Gastroesophageal sphincter (tissue), 4 donors: ENCODE measurements around the gene SLC9A7. TPM values are rescaled to one million over a fixed set of nuclear protein-coding genes. Genes with fewer than 3 reads are reported as not detected.

Experiments
- ATAC-seq: fragments of 150-250 bp; one replicate; pipeline ENCODE4 v1.9.1; 2016; ENCODE audit warnings: mild to moderate bottlenecking, moderate library complexity
- H3K27ac ChIP-seq, 4 donors: fragments of 200-600 bp; sonication (generic) in 3 of 4; 1 replicate in 3 of 4; 2 replicates in 1 of 4; pipeline ENCODE4 v1.5.1; 2016 to 2019
- H3K27me3 ChIP-seq: fragments of 200-600 bp; sonication (generic); one replicate; pipeline ENCODE4 v1.5.1; 2019
- H3K36me3 ChIP-seq, 2 donors: fragments of 200-600 bp; sonication (generic); one replicate each; pipeline ENCODE4 v1.5.1; 2019; ENCODE audit warnings: control low read depth in 1 of 2
- H3K4me1 ChIP-seq, 3 donors: fragments of 200-600 bp; sonication (generic); 1 replicate in 2 of 3; 2 replicates in 1 of 3; pipeline ENCODE4 v1.5.1; 2016 to 2019; ENCODE audit warnings: control low read depth in 2 of 3
- H3K4me3 ChIP-seq, 2 donors: fragments of 200-600 bp; sonication (generic); one replicate each; pipeline ENCODE4 v1.5.1; 2019; ENCODE audit warnings: mild to moderate bottlenecking in 1 of 2, moderate library complexity in 1 of 2
- H3K9me3 ChIP-seq, 3 donors: fragments of 200-600 bp; sonication (generic); one replicate each; pipeline ENCODE4 v1.5.1; 2017 to 2019; ENCODE audit warnings: control low read depth in 2 of 3
- CTCF ChIP-seq, 4 experiments: fragments of 200-600 bp in 2 of 4; fragments of 450-650 bp in 2 of 4; sonication (generic) in 1 of 4; IDR thresholded peaks; one replicate each; pipeline ENCODE4 v1.5.1; 2017 to 2019; ENCODE audit warnings: antibody characterized with exemption in 4 of 4, mild to moderate bottlenecking in 2 of 4, moderate library complexity in 2 of 4
- EP300 ChIP-seq: sonication (generic); formaldehyde crosslinking; IDR thresholded peaks from one replicate; pipeline ENCODE4 v1.6.1; 2017; ENCODE audit warnings: antibody characterized with exemption, mild to moderate bottlenecking
- POLR2A ChIP-seq, 2 donors: fragments of 450-650 bp; IDR thresholded peaks; one replicate each; pipeline ENCODE4 v1.6.1; 2017; ENCODE audit warnings: antibody characterized with exemption in 2 of 2, mild to moderate bottlenecking in 2 of 2, moderate library complexity in 1 of 2
- POLR2AphosphoS5 ChIP-seq: sonication (generic); formaldehyde crosslinking; IDR thresholded peaks from one replicate; pipeline ENCODE4 v1.6.1; 2017; ENCODE audit warnings: antibody characterized with exemption
- WGBS, 2 donors: methylation state at CpG; one replicate each; pipeline ENCODE4 v1.1.5; 2018; ENCODE audit warnings: low coverage in 1 of 2; 5-methylcytosine and 5-hydroxymethylcytosine counted together
- total RNA-seq, 4 donors: library from RNA; depleted of rRNA; stranded (reverse); fragments of >200 nt; gene quantifications; one replicate each; pipeline ENCODE4 v1.1.0, GENCODE V29; 2016

SLC9A7 gene
- total RNA-seq, 4 donors from 2014 or later: 3.5 to 6.1 (median 4.2) TPM

GRCh38 chrX:46637938-46638337 is 121.0 kb downstream of the SLC9A7 start:
- H3K27ac ChIP-seq: no peak overlapping the region
- WGBS, 2 donors: 43 to 55% methylated on average over 2 of the region's 2 CpGs
- TF ChIP-seq POLR2A (IDR thresholded peaks at IDR 0.05) (no peak), CTCF (IDR thresholded peaks at IDR 0.05) (no peak), EP300 (no peak), POLR2AphosphoS5 (no peak)
- no peaks in the 10 kb centered on the region for H3K27me3 ChIP-seq
- no peaks in the 10 kb centered on the region for H3K36me3 ChIP-seq
- no peak for ATAC-seq
- no peak overlapping the region for H3K4me3 ChIP-seq
- H3K4me1 ChIP-seq: peaks cover 0 to under 1% (median 0%) of the 10 kb centered on the region in 3 donors
- H3K9me3 ChIP-seq: no peaks in the 10 kb centered on the region

GRCh38 chrX:46636223-46636622 is 122.7 kb downstream of the SLC9A7 start:
- no peak overlapping the region for H3K27ac ChIP-seq
- TF ChIP-seq EP300 (no peak), CTCF (IDR thresholded peaks at IDR 0.05) (no peak), POLR2AphosphoS5 (no peak), POLR2A (IDR thresholded peaks at IDR 0.05) (no peak)
- H3K27me3 ChIP-seq: no peaks in the 10 kb centered on the region
- ATAC-seq: no peak
- H3K9me3 ChIP-seq: no peaks in the 10 kb centered on the region
- 70 to 82% methylated on average over 3 to 4 of the region's 6 CpGs for WGBS, 2 donors
- H3K36me3 ChIP-seq: no peaks in the 10 kb centered on the region
- no peak overlapping the region for H3K4me3 ChIP-seq
- peaks cover 0 to 7% (median 0%) of the 10 kb centered on the region in 3 donors for H3K4me1 ChIP-seq

- Histone ChIP-seq H3K4me3 (no peak overlapping the region), H3K9me3 (no peaks in the 10 kb centered on the region), H3K27me3 (no peaks in the 10 kb centered on the region), H3K4me1 (peaks cover 0 to 11% (median 0%) of the 10 kb centered on the region in 3 donors), H3K36me3 (no peaks in the 10 kb centered on the region), H3K27ac (no peak overlapping the region)
- 72 to 88% methylated on average over 2 of the region's 2 CpGs for WGBS, 2 donors
- no peak for TF ChIP-seq POLR2AphosphoS5
- TF ChIP-seq EP300: no peak
- no peak for TF ChIP-seq POLR2A (IDR thresholded peaks at IDR 0.05)
- no peak for TF ChIP-seq CTCF (IDR thresholded peaks at IDR 0.05)
- ATAC-seq: no peak
These were observed 123.7 kb downstream of the SLC9A7 start for GRCh38 chrX:46635186-46635585.

GRCh38 chrX:46634577-46634976 is 124.3 kb downstream of the SLC9A7 start:
- no peaks in the 10 kb centered on the region for H3K9me3 ChIP-seq
- WGBS, 2 donors: 82% methylated on average over 3 of the region's 3 CpGs; no CpG with 5 or more reads in 1 of the 2 donors
- no peak for ATAC-seq
- no peak overlapping the region for H3K27ac ChIP-seq
- TF ChIP-seq EP300 (no peak), CTCF (IDR thresholded peaks at IDR 0.05) (no peak), POLR2A (IDR thresholded peaks at IDR 0.05) (no peak), POLR2AphosphoS5 (no peak)
- no peaks in the 10 kb centered on the region for H3K36me3 ChIP-seq
- no peak overlapping the region for H3K4me3 ChIP-seq
- no peaks in the 10 kb centered on the region for H3K27me3 ChIP-seq
- H3K4me1 ChIP-seq: peaks cover 0 to 15% (median 0%) of the 10 kb centered on the region in 3 donors

- H3K4me3 ChIP-seq: no peak overlapping the region
- TF ChIP-seq POLR2A (IDR thresholded peaks at IDR 0.05) (no peak), CTCF (IDR thresholded peaks at IDR 0.05) (no peak), EP300 (no peak), POLR2AphosphoS5 (no peak)
- H3K27me3 ChIP-seq: no peaks in the 10 kb centered on the region
- no CpG with 5 or more reads among the region's 1 CpG for WGBS, 2 donors
- peak overlapping the region in 2 of 4 donors; percentile 41 to 54 for H3K27ac ChIP-seq
- H3K9me3 ChIP-seq: no peaks in the 10 kb centered on the region
- no peak for ATAC-seq
- H3K4me1 ChIP-seq: peaks cover 0 to 34% (median 2%) of the 10 kb centered on the region in 3 donors
- H3K36me3 ChIP-seq: no peaks in the 10 kb centered on the region
These were observed 128.8 kb downstream of the SLC9A7 start for GRCh38 chrX:46630141-46630540.
